GM12878 (cell line): ENCODE results near the gene NEK2. TPM values are rescaled to one million over a fixed set of nuclear protein-coding genes. Genes with fewer than 3 reads are reported as not detected.
A peak's percentile ranks its signal among the peaks of the same experiment; 100 is the strongest.

Experiments
- BHLHE40 ChIP-seq, 2 experiments: fragments of 450-650 bp in 1 of 2; IDR thresholded peaks; 2 replicates each; pipeline ENCODE4 v1.6.1; 2011 to 2017; ENCODE audit warnings: low read depth in 2 of 2, borderline replicate concordance in 1 of 2, improper control_type of control experiment in 1 of 2, low read length in 1 of 2, mild to moderate bottlenecking in 1 of 2
- CBX5 ChIP-seq: sonication (generic); IDR thresholded peaks from 2 replicates; pipeline ENCODE4 v1.6.1; 2016; ENCODE audit warnings: low read depth, moderate library complexity, mild to moderate bottlenecking, inconsistent platforms
- CHD2 ChIP-seq: IDR thresholded peaks from 2 replicates; pipeline ENCODE4 v1.6.1; 2011; ENCODE audit warnings: low read depth, low read length, improper control_type of control experiment, borderline replicate concordance
- CTCF ChIP-seq, 3 experiments: IDR thresholded peaks in 2 of 3; conservative IDR thresholded peaks in 1 of 3; 2 replicates each; pipeline ENCODE4 v1.5.1; 2011; ENCODE audit warnings: low read depth in 3 of 3, low read length in 3 of 3, mild to moderate bottlenecking in 3 of 3, control low read depth in 2 of 3, moderate library complexity in 2 of 3, inconsistent platforms in 1 of 3, mixed read lengths in 1 of 3; ENCODE audit not compliant: control insufficient read depth in 2 of 3, insufficient read depth in 1 of 3; ENCODE audit errors: extremely low read depth in 1 of 3
- DPF2 ChIP-seq: fragments of 450-650 bp; IDR thresholded peaks from 2 replicates; pipeline ENCODE4 v1.6.1; 2017; ENCODE audit warnings: mild to moderate bottlenecking
- EZH2 ChIP-seq: IDR thresholded peaks from 2 replicates; pipeline ENCODE4 v1.6.1; 2012; ENCODE audit warnings: low read depth, mild to moderate bottlenecking, control low read depth, inconsistent platforms, low read length, borderline replicate concordance; ENCODE audit not compliant: control insufficient read depth
- IKZF2 ChIP-seq, 2 experiments: fragments of 450-650 bp; IDR thresholded peaks; 2 replicates each; pipeline ENCODE4 v1.6.1; 2017; ENCODE audit warnings: mild to moderate bottlenecking in 2 of 2, moderate library complexity in 2 of 2
- IRF3 ChIP-seq: fragments of 450-650 bp; IDR thresholded peaks from 2 replicates; pipeline ENCODE4 v1.6.1; 2014; ENCODE audit warnings: mild to moderate bottlenecking
- MEF2A ChIP-seq: IDR thresholded peaks from 2 replicates; pipeline ENCODE4 v1.6.1; 2011; ENCODE audit warnings: low read depth, mild to moderate bottlenecking, low read length, moderate library complexity; ENCODE audit not compliant: insufficient read depth
- MTA2 ChIP-seq: fragments of 450-650 bp; IDR thresholded peaks from 2 replicates; pipeline ENCODE4 v1.6.1; 2016; ENCODE audit warnings: low read depth, mild to moderate bottlenecking, moderate library complexity
- RELA ChIP-seq: fragments of 450-650 bp; IDR thresholded peaks from 2 replicates; pipeline ENCODE4 v1.8.0; 2014; ENCODE audit warnings: borderline replicate concordance; ENCODE audit not compliant: partially characterized antibody
- RUNX3 ChIP-seq: IDR thresholded peaks from 2 replicates; pipeline ENCODE4 v1.6.1; 2012; ENCODE audit warnings: low read length, inconsistent platforms
- SMC3 ChIP-seq: IDR thresholded peaks from 2 replicates; pipeline ENCODE4 v1.6.1; 2011; ENCODE audit warnings: low read length, improper control_type of control experiment, borderline replicate concordance
- SP1 ChIP-seq: IDR thresholded peaks from one replicate; pipeline ENCODE4 v1.6.1; 2011; ENCODE audit warnings: low read depth, low read length
- TAF1 ChIP-seq: IDR thresholded peaks from 2 replicates; pipeline ENCODE4 v1.6.1; 2011; ENCODE audit warnings: mild to moderate bottlenecking, low read depth, low read length, borderline replicate concordance
- TCF12 ChIP-seq: IDR thresholded peaks from 2 replicates; pipeline ENCODE4 v1.6.1; 2011; ENCODE audit warnings: low read depth, mild to moderate bottlenecking, low read length
- ZBTB11 ChIP-seq: fragments of 450-650 bp; formaldehyde crosslinking; IDR thresholded peaks from 2 replicates; pipeline ENCODE4 v1.5.0; 2022; ENCODE audit warnings: mild to moderate bottlenecking, missing genetic modification characterization
- ZNF207 ChIP-seq: fragments of 450-650 bp; IDR thresholded peaks from 2 replicates; pipeline ENCODE4 v1.6.1; 2014; ENCODE audit warnings: antibody characterized with exemption, mild to moderate bottlenecking, borderline replicate concordance
- ZNF217 ChIP-seq: fragments of 450-650 bp; IDR thresholded peaks from 2 replicates; pipeline ENCODE4 v1.6.1; 2017; ENCODE audit warnings: antibody characterized with exemption, mild to moderate bottlenecking
- ZNF384 ChIP-seq: IDR thresholded peaks from 2 replicates; pipeline ENCODE4 v1.6.1; 2012; ENCODE audit warnings: low read depth, mild to moderate bottlenecking, low read length, improper control_type of control experiment, borderline replicate concordance
- ZSCAN29 ChIP-seq: fragments of 450-650 bp; IDR thresholded peaks from 2 replicates; pipeline ENCODE4 v1.6.1; 2017; ENCODE audit warnings: mild to moderate bottlenecking, moderate library complexity
- ZZZ3 ChIP-seq: IDR thresholded peaks from 2 replicates; pipeline ENCODE4 v1.6.1; 2011; ENCODE audit warnings: low read depth; ENCODE audit not compliant: control insufficient read depth, insufficient read length
- polyA plus RNA-seq, 11 experiments: library from polyadenylated mRNA; depleted of rRNA in 4 of 11; unstranded in 6 of 11; stranded (reverse) in 5 of 11; fragments of >200 nt; fragmentation: Nextera tagmentation in 4 of 11; fragmentation: Illumina TruSeq in 1 of 11; extraction: Ambion mirVana in 4 of 11; extraction: Trizol in 1 of 11; gene quantifications; 1 replicate in 1 of 11; 2 replicates in 10 of 11; pipeline versions ENCODE4 v1.2.1 to v1.2.3, GENCODE V29; 2011 to 2016; ENCODE audit warnings: inconsistent platforms in 2 of 11, missing spikeins in 2 of 11, low read depth in 1 of 11
- total RNA-seq, 4 experiments: library from RNA; depleted of rRNA in 3 of 4; stranded (reverse); fragments of >200 nt in 3 of 4; fragmentation: Illumina TruSeq in 1 of 4; extraction: Trizol in 1 of 4; gene quantifications; 2 replicates each; pipeline versions ENCODE4 v1.2.1 to v1.2.3, GENCODE V29; 2013 to 2021
- TF ChIP-seq, protein P1 (sequence below): IDR thresholded peaks from 2 replicates; pipeline ENCODE4 v1.6.1; 2012; ENCODE audit warnings: low read depth, low read length, improper control_type of control experiment

The NEK2 gene
- total and polyA plus RNA-seq, 10 of the 15 experiments (the other 5 are each of a cell fraction or from before 2014, with no cell fraction given), result 16.7 to 49.7 (median 36.9) TPM

DNA sequence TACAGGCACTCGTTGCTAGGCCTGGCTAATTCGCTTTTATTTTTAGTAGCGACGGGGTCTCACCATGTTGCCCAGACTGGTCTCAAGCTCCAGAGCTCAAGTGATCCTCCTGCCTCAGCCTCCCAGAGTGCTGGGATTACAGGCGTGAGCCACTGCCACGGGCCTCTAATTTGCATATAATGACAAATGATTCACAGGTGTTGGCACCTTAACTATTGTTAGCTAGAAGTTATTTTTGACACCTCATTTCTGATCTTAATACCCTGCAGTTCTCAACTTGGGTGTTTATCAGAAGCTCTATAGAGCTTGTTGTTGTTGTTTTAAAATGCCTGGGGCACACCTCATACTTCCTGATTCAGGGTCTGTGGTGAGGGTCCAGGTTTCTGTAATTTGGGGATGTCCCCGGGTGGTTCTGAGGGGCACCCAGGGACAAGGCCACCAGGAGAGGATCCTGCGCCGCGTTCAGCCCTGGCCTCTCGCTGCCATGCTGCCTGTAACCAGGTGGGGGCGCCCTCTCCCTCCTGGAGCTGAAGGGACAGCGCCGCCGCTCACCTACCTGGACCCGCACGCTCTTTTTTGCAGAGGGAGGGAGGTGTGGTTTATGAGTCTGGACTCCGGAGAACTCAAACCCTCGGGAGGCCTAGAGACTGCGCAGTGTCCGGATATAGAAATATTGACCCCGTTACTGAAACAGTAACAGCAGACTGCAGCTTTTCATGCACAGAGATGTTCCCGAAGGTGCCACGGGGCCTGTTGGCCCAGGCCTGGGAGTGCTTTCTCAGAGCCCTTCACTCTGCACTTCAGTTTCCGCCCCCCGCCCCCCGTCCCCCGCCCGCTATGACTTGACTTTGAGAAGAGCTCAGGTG is 23.0 kb upstream of the NEK2 start (continued):
- no peak for TF ChIP-seq CBX5
- TF ChIP-seq ZZZ3, result no peak
- peak; percentile 76; the same call in 1 of the 2 replicates for TF ChIP-seq ZNF207
- no peak for TF ChIP-seq ZBTB11 (CRISPR knock-in tag)
- TF ChIP-seq SMC3, result peak; percentile 86
- TF ChIP-seq RUNX3, result peak; percentile 50
- TF ChIP-seq CTCF (IDR thresholded peaks at IDR 0.05 in 2 of 3, conservative IDR thresholded peaks at IDR 0.05 in 1 of 3; ENCODE audit: control insufficient read depth in 2 of 3, extremely low read depth in 1 of 3, insufficient read depth in 1 of 3, low read depth in 3 of 3, low read length in 3 of 3), result peak; percentile 98 to 99 (median 99); a peak in 5 of 6 replicates
- TF ChIP-seq ZNF384, result peak; percentile 22; the same call in 1 of the 2 replicates
- peak; percentile 39; the same call in 1 of the 2 replicates for TF ChIP-seq MTA2
- 0 out of 2 replicates have a peak, but pooled peaks have one; percentile 13 for TF ChIP-seq IRF3
- TF ChIP-seq DPF2, result peak; percentile 70; the same call in 1 of the 2 replicates
- TF ChIP-seq, protein P1, sequence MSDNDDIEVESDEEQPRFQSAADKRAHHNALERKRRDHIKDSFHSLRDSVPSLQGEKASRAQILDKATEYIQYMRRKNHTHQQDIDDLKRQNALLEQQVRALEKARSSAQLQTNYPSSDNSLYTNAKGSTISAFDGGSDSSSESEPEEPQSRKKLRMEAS, result peak; percentile 58; the same call in 1 of the 2 replicates
- TF ChIP-seq SP1, result no peak
- 0 out of 2 replicates have a peak, but pooled peaks have one; percentile 55 for TF ChIP-seq TCF12
- TF ChIP-seq EZH2, result no peak
- TF ChIP-seq ZNF217, result 0 out of 2 replicates have a peak, but pooled peaks have one; percentile 21
- peak; percentile 43 to 53; a peak in 3 of 4 replicates for TF ChIP-seq IKZF2 (IDR thresholded peaks at IDR 0.05)
- TF ChIP-seq ZSCAN29, result no peak
- TF ChIP-seq TAF1, result no peak
- TF ChIP-seq CHD2, result peak; percentile 28
- TF ChIP-seq MEF2A, result peak; percentile 57; the same call in 1 of the 2 replicates
- TF ChIP-seq RELA, result peak; percentile 72
- TF ChIP-seq BHLHE40 (IDR thresholded peaks at IDR 0.05; ENCODE audit: borderline replicate concordance in 1 of 2, low read depth in 2 of 2, low read length in 1 of 2), result peak; percentile 22 to 50; a peak in 1 of 4 replicates
